NCI-H460 (cell line): ENCODE measurements around the gene VPS25. TPM values are rescaled to one million over a fixed set of nuclear protein-coding genes. Genes with fewer than 3 reads are reported as not detected.
"Not testable (repeated sequence)": the region's sequence is repeated elsewhere in the genome, so short reads cannot be mapped to it uniquely, and the experiment has no call there.

Experiments used
- DNase-seq: peaks from one replicate; pipeline ENCODE4 v3.0.0-alpha.2; 2016; ENCODE audit warnings: low read depth; ENCODE audit errors: extremely low read depth
- total RNA-seq: library from RNA; depleted of rRNA; stranded (reverse); fragments of >200 nt; shearing (Covaris generic); gene quantifications from 2 replicates; pipeline ENCODE4 v1.2.3, GENCODE V29; 2014

VPS25 gene
- total RNA-seq, 1 experiment from 2014 or later = 98.9 TPM

GRCh38 chr17:42767512-42767911 lies 5.7 kb upstream of the VPS25 start:
- no peak for DNase-seq

- not testable (repeated sequence) for DNase-seq
These were observed 5.2 kb upstream of the VPS25 start for GRCh38 chr17:42768006-42768405.

GRCh38 chr17:42769964-42770363 lies 3.3 kb upstream of the VPS25 start:
- not testable (repeated sequence) for DNase-seq

GRCh38 chr17:42772945-42773289 lies 332 bp upstream of the VPS25 start:
- no peak for DNase-seq

GRCh38 chr17:42774066-42774745 lies 957 bp downstream of the VPS25 start:
- DNase-seq = no peak

GRCh38 chr17:42775534-42776098 lies 2.4 kb downstream of the VPS25 start:
- DNase-seq = no peak

GRCh38 chr17:42778570-42778969 lies 5.3 kb downstream of the VPS25 start:
- DNase-seq = no peak

GRCh38 chr17:42779304-42779935 lies 6.2 kb downstream of the VPS25 start:
- no peak for DNase-seq

- DNase-seq = no peak
These were observed 6.9 kb downstream of the VPS25 start, which contains the start of gene WNK4 for GRCh38 chr17:42779936-42780850. TSS of gene WNK4 (plus strand) at chr17:42780610. CDS start at chr17:42780699, 89 bp downstream.

GRCh38 chr17:42780851-42781638 lies 7.8 kb downstream of the VPS25 start:
- DNase-seq = no peak

- no peak for DNase-seq
These were observed 8.5 kb downstream of the VPS25 start for GRCh38 chr17:42781639-42782165.

- DNase-seq = no peak
These were observed 9.2 kb downstream of the VPS25 start for GRCh38 chr17:42782166-42783061.

GRCh38 chr17:42783062-42783790 lies 10.0 kb downstream of the VPS25 start:
- DNase-seq = no peak

- no peak for DNase-seq
These were observed 10.5 kb downstream of the VPS25 start for GRCh38 chr17:42783791-42784138.

- no peak for DNase-seq
These were observed 11.2 kb downstream of the VPS25 start for GRCh38 chr17:42784409-42784808.

- no peak for DNase-seq
These were observed 11.8 kb downstream of the VPS25 start for GRCh38 chr17:42784811-42785592.

GRCh38 chr17:42787266-42787665 lies 14.0 kb downstream of the VPS25 start:
- DNase-seq = no peak

GRCh38 chr17:42791948-42792347 lies 18.7 kb downstream of the VPS25 start:
- DNase-seq = no peak
